ENCODE data around the gene GOLGA2. TPM values are rescaled to one million over a fixed set of nuclear protein-coding genes. Genes with fewer than 3 reads are reported as not detected.
A peak's percentile ranks its signal among the peaks of the same experiment; 100 is the strongest.

Gene GOLGA2
- 10 to 100 TPM; 46.2 to 54.3 TPM for total RNA-seq

GRCh38 chr9:128275198-128276007 lies at the start of gene GOLGA2:
Gene GOLGA2, minus strand, starts transcription at chr9:128276007. Its CDS starts 31 bp downstream, at chr9:128275976.
- ATAC-seq, result peak; percentile 62 to 76
- no peak for DNase-seq (ENCODE audit: low spot score in 2 of 2)
- Mint-ChIP-seq H3K36me3 (peaks cover 0 to 12% of the 10 kb centered on the region in 2 donors), H3K27ac (peak within 1 kb of the TSS; percentile 98 to 99), H3K9me3 (no peaks in the 10 kb centered on the region)

GRCh38 chr9:128324401-128324800 lies 48.6 kb upstream of the GOLGA2 start:
- no peak for ATAC-seq
- Mint-ChIP-seq H3K9me3 (no peaks in the 10 kb centered on the region), H3K36me3 (peaks cover 6 to 20% of the 10 kb centered on the region in 2 donors), H3K27ac (peak overlapping the region in 1 of 2 donors; percentile 84)
- no peak for DNase-seq (ENCODE audit: low spot score in 2 of 2)

- peaks cover 6 to 20% of the 10 kb centered on the region in 2 donors for H3K36me3 Mint-ChIP-seq
- DNase-seq (ENCODE audit: low spot score in 2 of 2), result no peak
These were observed 48.0 kb upstream of the GOLGA2 start for GRCh38 chr9:128323791-128324190.

GRCh38 chr9:128323212-128323730 lies 47.5 kb upstream of the GOLGA2 start:
- H3K36me3 Mint-ChIP-seq, result peaks cover 6 to 20% of the 10 kb centered on the region in 2 donors
- H3K27ac Mint-ChIP-seq, result peak overlapping the region; percentile 93 to 99
- peak; percentile 34 to 37 for ATAC-seq

More at GRCh38 chr9:128323791-128324190, 48.0 kb upstream of the GOLGA2 start:
- peak overlapping the region; percentile 93 to 99 for H3K27ac Mint-ChIP-seq
- ATAC-seq, result no peak
- H3K9me3 Mint-ChIP-seq, result no peaks in the 10 kb centered on the region

GRCh38 chr9:128322404-128323211 lies 46.8 kb upstream of the GOLGA2 start, which contains the start of the genes COQ4 and TRUB2:
Gene COQ4, plus strand, starts transcription at chr9:128322839. Its CDS starts 20 bp downstream, at chr9:128322859.
Gene TRUB2, minus strand, starts transcription at chr9:128322447. Its CDS starts 39 bp downstream, at chr9:128322408.
- Mint-ChIP-seq H3K36me3 (peaks cover 6 to 20% of the 10 kb centered on the region in 2 donors), H3K9me3 (no peaks in the 10 kb centered on the region), H3K27ac (peak within 1 kb of the TSS; percentile 93 to 99)
- ATAC-seq (peak; percentile 85 to 91), DNase-seq (ENCODE audit: low spot score in 2 of 2) (peak; percentile 92 to 93)

More at GRCh38 chr9:128323212-128323730, 47.5 kb upstream of the GOLGA2 start:
- H3K9me3 Mint-ChIP-seq, result no peaks in the 10 kb centered on the region
- no peak for DNase-seq (ENCODE audit: low spot score in 2 of 2)

GRCh38 chr9:128321879-128322403 lies 46.1 kb upstream of the GOLGA2 start:
- peak; percentile 5 to 12 for ATAC-seq
- no peak for DNase-seq (ENCODE audit: low spot score in 2 of 2)
- no peaks in the 10 kb centered on the region for H3K9me3 Mint-ChIP-seq
- peaks cover 6 to 20% of the 10 kb centered on the region in 2 donors for H3K36me3 Mint-ChIP-seq
- peak overlapping the region; percentile 93 to 99 for H3K27ac Mint-ChIP-seq

- no peak for DNase-seq (ENCODE audit: low spot score in 2 of 2)
- peaks cover 6 to 20% of the 10 kb centered on the region in 2 donors for H3K36me3 Mint-ChIP-seq
- H3K9me3 Mint-ChIP-seq, result no peaks in the 10 kb centered on the region
- H3K27ac Mint-ChIP-seq, result peak overlapping the region; percentile 93 to 99
- no peak for ATAC-seq
These were observed 45.5 kb upstream of the GOLGA2 start for GRCh38 chr9:128321343-128321742.

- Mint-ChIP-seq H3K9me3 (no peaks in the 10 kb centered on the region), H3K27ac (peak overlapping the region; percentile 25 to 65), H3K36me3 (peaks cover 0 to 5% of the 10 kb centered on the region in 2 donors)
- ATAC-seq, result peak in 1 of 2 donors; percentile 18
- no peak for DNase-seq (ENCODE audit: low spot score in 2 of 2)
These were observed 41.8 kb upstream of the GOLGA2 start for GRCh38 chr9:128317629-128318028.

GRCh38 chr9:128316421-128316820 lies 40.6 kb upstream of the GOLGA2 start:
- DNase-seq (ENCODE audit: low spot score in 2 of 2) (no peak), ATAC-seq (no peak)
- Mint-ChIP-seq H3K27ac (peak overlapping the region in 1 of 2 donors; percentile 65), H3K9me3 (no peaks in the 10 kb centered on the region), H3K36me3 (no peaks in the 10 kb centered on the region)

- H3K9me3 Mint-ChIP-seq, result no peaks in the 10 kb centered on the region
These were observed 38.9 kb upstream of the GOLGA2 start for GRCh38 chr9:128314697-128315096.

GRCh38 chr9:128310461-128310860 lies 34.7 kb upstream of the GOLGA2 start:
- Mint-ChIP-seq H3K36me3 (no peaks in the 10 kb centered on the region), H3K9me3 (no peaks in the 10 kb centered on the region), H3K27ac (no peak overlapping the region)
- no peak for DNase-seq (ENCODE audit: low spot score in 2 of 2)
- no peak for ATAC-seq

More at GRCh38 chr9:128314697-128315096, 38.9 kb upstream of the GOLGA2 start:
- H3K36me3 Mint-ChIP-seq, result no peaks in the 10 kb centered on the region
- ATAC-seq (no peak), DNase-seq (ENCODE audit: low spot score in 2 of 2) (no peak)
- no peak overlapping the region for H3K27ac Mint-ChIP-seq

- no peaks in the 10 kb centered on the region for H3K36me3 Mint-ChIP-seq
- H3K27ac Mint-ChIP-seq, result no peak overlapping the region
- ATAC-seq (no peak), DNase-seq (ENCODE audit: low spot score in 2 of 2) (no peak)
- H3K9me3 Mint-ChIP-seq, result no peaks in the 10 kb centered on the region
These were observed 33.7 kb upstream of the GOLGA2 start for GRCh38 chr9:128309551-128309950.

- ATAC-seq (no peak), DNase-seq (ENCODE audit: low spot score in 2 of 2) (no peak)
- H3K27ac Mint-ChIP-seq, result peak overlapping the region; percentile 11 to 62
- no peaks in the 10 kb centered on the region for H3K9me3 Mint-ChIP-seq
- no peaks in the 10 kb centered on the region for H3K36me3 Mint-ChIP-seq
These were observed 29.1 kb upstream of the GOLGA2 start for GRCh38 chr9:128304971-128305288.

- Mint-ChIP-seq H3K9me3 (no peaks in the 10 kb centered on the region), H3K36me3 (no peaks in the 10 kb centered on the region), H3K27ac (peak overlapping the region; percentile 9 to 79)
- ATAC-seq (no peak), DNase-seq (ENCODE audit: low spot score in 2 of 2) (no peak)
These were observed 28.5 kb upstream of the GOLGA2 start for GRCh38 chr9:128304136-128304970.

GRCh38 chr9:128298535-128299482 lies 23.0 kb upstream of the GOLGA2 start:
- H3K9me3 Mint-ChIP-seq, result no peaks in the 10 kb centered on the region
- ATAC-seq, result no peak
- H3K36me3 Mint-ChIP-seq, result no peaks in the 10 kb centered on the region

More at GRCh38 chr9:128298535-128299482, 23.0 kb upstream of the GOLGA2 start:
- H3K27ac Mint-ChIP-seq, result peak overlapping the region in 1 of 2 donors; percentile 47
- DNase-seq (ENCODE audit: low spot score in 2 of 2), result no peak
